IMR-90 (cell line): ENCODE results near the gene GIT2. TPM values are rescaled to one million over a fixed set of nuclear protein-coding genes. Genes with fewer than 3 reads are reported as not detected.

Experiments
- ATAC-seq: fragments of 200-7000 bp; cut with Tn5 transposase; 2 replicates; pipeline ENCODE4 v1.9.1; 2020; ENCODE audit warnings: low read depth, mild to moderate bottlenecking, moderate library complexity
- BruUV-seq: library from RNA; stranded (reverse); fragments of 400-500 nt; replicated peaks from 2 replicates; lab custom pipeline; 2021; lab: Mats Ljungman, UMichigan
- CTCF ChIA-PET: fragments of 300-600 bp; formaldehyde crosslinking; extraction: SDS; loops from one replicate; lab custom pipeline; 2021; ENCODE audit warnings: antibody characterized with exemption; lab: Yijun Ruan, JAX
- POLR2A ChIA-PET: fragments of 300-600 bp; sonication (Branson Sonifier 250); formaldehyde crosslinking; loops from one replicate; lab custom pipeline; 2022; ENCODE audit warnings: antibody characterized with exemption; ENCODE audit not compliant: unreplicated experiment; lab: Charles Lee
- DNase-seq: peaks from one replicate; pipeline ENCODE4 v3.0.0; 2013
- H2AFZ ChIP-seq: replicated peaks from 2 replicates; pipeline ENCODE3; 2013; ENCODE audit warnings: low read length, mild to moderate bottlenecking; ENCODE audit not compliant: poor library complexity
- H2AK5ac ChIP-seq: 2 replicates; pipeline ENCODE4 v1.6.1; 2013; ENCODE audit warnings: low read depth, low read length, inconsistent platforms
- H2AK9ac ChIP-seq: replicated peaks from 2 replicates; pipeline ENCODE3; 2013; ENCODE audit warnings: mild to moderate bottlenecking, low read depth, low read length, moderate library complexity; ENCODE audit not compliant: poor library complexity
- H2BK120ac ChIP-seq: 2 replicates; pipeline ENCODE4 v1.6.1; 2013; ENCODE audit warnings: low read depth, low read length, inconsistent platforms
- H2BK15ac ChIP-seq: 3 replicates; pipeline ENCODE4 v1.6.1; 2013; ENCODE audit warnings: low read depth, low read length, inconsistent platforms
- H2BK20ac ChIP-seq: 2 replicates; pipeline ENCODE4 v1.6.1; 2013; ENCODE audit warnings: low read depth, mild to moderate bottlenecking, inconsistent platforms, low read length, moderate library complexity
- H2BK5ac ChIP-seq: 2 replicates; pipeline ENCODE4 v1.6.1; 2013; ENCODE audit warnings: mild to moderate bottlenecking, low read depth, low read length, inconsistent platforms; ENCODE audit not compliant: poor library complexity, severe bottlenecking
- H3K14ac ChIP-seq: replicated peaks from 2 replicates; pipeline ENCODE4 v1.6.1; 2013; ENCODE audit warnings: low read depth, low read length, inconsistent platforms
- H3K18ac ChIP-seq: 2 replicates; pipeline ENCODE4 v1.6.1; 2013; ENCODE audit warnings: low read depth, low read length, control low read depth
- H3K23ac ChIP-seq: 2 replicates; pipeline ENCODE4 v1.6.1; 2013; ENCODE audit warnings: low read depth, low read length, inconsistent platforms
- H3K27ac ChIP-seq: 2 replicates; pipeline ENCODE4 v1.5.1; 2013; ENCODE audit warnings: mild to moderate bottlenecking, control low read depth, low read length; ENCODE audit not compliant: insufficient read depth
- H3K27me3 ChIP-seq: 2 replicates; pipeline ENCODE4 v1.6.1; 2013; ENCODE audit warnings: low read length; ENCODE audit not compliant: control insufficient read depth, insufficient read depth
- H3K36me3 ChIP-seq: 2 replicates; pipeline ENCODE4 v1.6.1; 2013; ENCODE audit warnings: low read length, mixed read lengths; ENCODE audit not compliant: control insufficient read depth, insufficient read depth
- H3K4ac ChIP-seq: 2 replicates; pipeline ENCODE4 v1.6.1; 2013; ENCODE audit warnings: low read depth, low read length, inconsistent platforms
- H3K4me1 ChIP-seq: 2 replicates; pipeline ENCODE4 v1.6.1; 2013; ENCODE audit warnings: low read length, mixed read lengths; ENCODE audit not compliant: control insufficient read depth, insufficient read depth
- H3K4me2 ChIP-seq: 2 replicates; pipeline ENCODE4 v1.6.1; 2013; ENCODE audit warnings: low read depth, mild to moderate bottlenecking, control low read depth, low read length, moderate library complexity
- H3K4me3 ChIP-seq: 2 replicates; pipeline ENCODE4 v1.5.1; 2013; ENCODE audit warnings: low read depth, mild to moderate bottlenecking, control low read depth, low read length, moderate library complexity; ENCODE audit not compliant: insufficient read depth
- H3K56ac ChIP-seq: 2 replicates; pipeline ENCODE4 v1.6.1; 2013; ENCODE audit warnings: low read length, inconsistent platforms; ENCODE audit not compliant: insufficient read depth; ENCODE audit errors: extremely low read depth
- H3K79me1 ChIP-seq, 2 experiments: 2 replicates each; pipeline ENCODE4 v1.6.1; 2013; ENCODE audit warnings: low read length in 2 of 2, inconsistent platforms in 1 of 2, low read depth in 1 of 2
- H3K9ac ChIP-seq: 2 replicates; pipeline ENCODE4 v1.6.1; 2013; ENCODE audit warnings: low read depth, low read length, control low read depth
- H3K9me1 ChIP-seq: 2 replicates; pipeline ENCODE4 v1.6.1; 2013; ENCODE audit warnings: low read length, inconsistent platforms; ENCODE audit not compliant: insufficient read depth
- H3K9me3 ChIP-seq: 2 replicates; pipeline ENCODE4 v1.6.1; 2013; ENCODE audit warnings: low read length; ENCODE audit not compliant: control insufficient read depth, insufficient read depth
- H4K20me1 ChIP-seq: 2 replicates; pipeline ENCODE4 v1.6.1; 2013; ENCODE audit warnings: low read length, inconsistent platforms; ENCODE audit not compliant: insufficient read depth
- H4K5ac ChIP-seq: 2 replicates; pipeline ENCODE4 v1.6.1; 2013; ENCODE audit warnings: mild to moderate bottlenecking, low read depth, low read length, control low read depth
- H4K8ac ChIP-seq, 2 experiments: 2 replicates each; pipeline ENCODE4 v1.6.1; 2013; ENCODE audit warnings: low read depth in 2 of 2, low read length in 2 of 2, control low read depth in 1 of 2, inconsistent platforms in 1 of 2
- H4K91ac ChIP-seq: 2 replicates; pipeline ENCODE4 v1.6.1; 2013; ENCODE audit warnings: low read depth, low read length, inconsistent platforms; ENCODE audit not compliant: insufficient read depth
- BHLHE40 ChIP-seq: fragments of 150-350 bp; IDR thresholded peaks from 2 replicates; pipeline ENCODE4 v1.6.1; 2016; ENCODE audit warnings: mild to moderate bottlenecking, low read depth, low read length
- CEBPB ChIP-seq: IDR thresholded peaks from 2 replicates; pipeline ENCODE4 v1.6.1; 2012; ENCODE audit warnings: low read depth, low read length, improper control_type of control experiment
- CTCF ChIP-seq: conservative IDR thresholded peaks from 2 replicates; pipeline ENCODE4 v1.5.1; 2012; ENCODE audit warnings: mild to moderate bottlenecking, low read depth, low read length, improper control_type of control experiment
- ELK1 ChIP-seq: fragments of 150-350 bp; IDR thresholded peaks from 2 replicates; pipeline ENCODE4 v1.6.1; 2016; ENCODE audit warnings: low read depth, mild to moderate bottlenecking, low read length, moderate library complexity, borderline replicate concordance
- FOS ChIP-seq: fragments of 150-350 bp; IDR thresholded peaks from 2 replicates; pipeline ENCODE4 v1.6.1; 2016; ENCODE audit warnings: low read depth, low read length
- MAZ ChIP-seq: IDR thresholded peaks from 2 replicates; pipeline ENCODE4 v1.6.1; 2012; ENCODE audit warnings: low read depth, mild to moderate bottlenecking, low read length, improper control_type of control experiment, moderate library complexity, borderline replicate concordance
- MXI1 ChIP-seq: IDR thresholded peaks from 2 replicates; pipeline ENCODE4 v1.6.1; 2012; ENCODE audit warnings: low read depth, mild to moderate bottlenecking, low read length, moderate library complexity, borderline replicate concordance
- NFE2L2 ChIP-seq: fragments of 150-350 bp; IDR thresholded peaks from 2 replicates; pipeline ENCODE4 v1.6.1; 2016; ENCODE audit warnings: low read depth, mild to moderate bottlenecking, low read length
- RAD21 ChIP-seq: IDR thresholded peaks from 2 replicates; pipeline ENCODE4 v1.6.1; 2012; ENCODE audit warnings: low read length, improper control_type of control experiment
- RCOR1 ChIP-seq: IDR thresholded peaks from 2 replicates; pipeline ENCODE4 v1.6.1; 2012; ENCODE audit warnings: mild to moderate bottlenecking, low read length, improper control_type of control experiment; ENCODE audit not compliant: insufficient replicate concordance
- RFX5 ChIP-seq: IDR thresholded peaks from 2 replicates; pipeline ENCODE4 v1.8.0; 2012; ENCODE audit warnings: low read depth, mild to moderate bottlenecking, low read length, moderate library complexity
- WGBS, 2 experiments: methylation state at CpG; one replicate each; pipeline versions ENCODE4 v1.1.5 to v1.1.7; 2013; ENCODE audit warnings: missing lambda C conversion rate in 2 of 2; ENCODE audit not compliant: insufficient read length in 1 of 2; ENCODE audit errors: extremely low coverage in 2 of 2; 5-methylcytosine and 5-hydroxymethylcytosine counted together
- dilution Hi-C: fragments of 300-500 bp; cut with HindIII; formaldehyde crosslinking; loops from one replicate; pipeline ENCODE4 v1.14.3; 2018; ENCODE audit warnings: low sequenced_read_pairs; ENCODE audit not compliant: unreplicated experiment
- in situ Hi-C: fragments of 300-500 bp; cut with MboI; formaldehyde crosslinking; loops from 3 replicates; pipeline ENCODE4 v1.14.3; 2019; ENCODE audit warnings: low sequenced_read_pairs, inconsistent platforms, mixed read lengths
- intact Hi-C: fragments of 100-400 bp; cut with micrococcal nuclease; formaldehyde crosslinking; loops from 2 replicates; pipeline ENCODE4 v1.10.0; 2022
- polyA plus RNA-seq, 3 experiments: library from polyadenylated mRNA; depleted of rRNA; stranded (reverse); fragments of >200 nt; gene quantifications; 2 replicates each; pipeline ENCODE4 v1.2.3, GENCODE V29; 2012; ENCODE audit warnings: low replicate concordance in 1 of 3
- total RNA-seq: library from RNA; depleted of rRNA; stranded (reverse); fragments of >200 nt; gene quantifications from 2 replicates; pipeline ENCODE4 v1.2.3, GENCODE V29; 2012
- TF ChIP-seq, protein P1 (sequence below): fragments of 150-350 bp; IDR thresholded peaks from 2 replicates; pipeline ENCODE4 v1.6.1; 2017; ENCODE audit warnings: mild to moderate bottlenecking, antibody characterized with exemption, low read length, low read depth

Gene GIT2
- total and polyA plus RNA-seq, 2 of the 4 experiments (the other 2 are of a cell fraction) = 48.0 to 71.9 TPM

GRCh38 chr12:109994401-109995175 is 1.6 kb downstream of the GIT2 start (continued):
- TF ChIP-seq MAZ = no peak

- H4K91ac ChIP-seq = no peak overlapping the region
- H2AFZ ChIP-seq = no peak overlapping the region
- 0 out of 2 replicates have a peak overlapping the region, but pooled peaks have one; percentile 11 for H3K4me2 ChIP-seq
- H3K27ac ChIP-seq = no peak overlapping the region
- H3K79me1 ChIP-seq = peaks cover 22 to 68% of the 10 kb centered on the region in 2 experiments
- no peak overlapping the region for H2BK20ac ChIP-seq
- DNase-seq = no peak
- ATAC-seq = no peak
- H3K4ac ChIP-seq = no peak overlapping the region
- peaks cover 9% of the 10 kb centered on the region for H3K9me1 ChIP-seq
- intact Hi-C loops = no loop called here
- dilution Hi-C loops = no loop called here
- no peak overlapping the region for H3K56ac ChIP-seq
- H2AK9ac ChIP-seq = no peak overlapping the region
- peaks cover 8% of the 10 kb centered on the region for H3K36me3 ChIP-seq
- no peaks in the 10 kb centered on the region for H3K9me3 ChIP-seq
- ChIA-PET CTCF (no interaction called here), POLR2A (no interaction called here)
- H3K9ac ChIP-seq = no peak overlapping the region
- H2AK5ac ChIP-seq = no peak overlapping the region
- H3K18ac ChIP-seq = no peak overlapping the region
- no peaks in the 10 kb centered on the region for H3K27me3 ChIP-seq
- H3K4me1 ChIP-seq = peaks cover 14% of the 10 kb centered on the region
- H4K8ac ChIP-seq = no peak overlapping the region
- no peak overlapping the region for H2BK120ac ChIP-seq
- no peak overlapping the region for H3K14ac ChIP-seq
- no TSS peak for BruUV-seq
- peaks cover 21% of the 10 kb centered on the region; the same call in 1 of the 2 replicates for H4K20me1 ChIP-seq
- in situ Hi-C loops = no loop called here
- H3K4me3 ChIP-seq = no peak overlapping the region
- WGBS, 2 experiments = no CpG with 5 or more reads among the region's 2 CpGs
- H3K23ac ChIP-seq = no peak overlapping the region
- H2BK15ac ChIP-seq = no peak overlapping the region
- H2BK5ac ChIP-seq = no peak overlapping the region
- no peak overlapping the region for H4K5ac ChIP-seq
- TF ChIP-seq MXI1 (no peak), ELK1 (no peak), BHLHE40 (no peak), RCOR1 (no peak), CEBPB (no peak), CTCF (no peak), FOS (no peak), NFE2L2 (no peak), RFX5 (no peak), RAD21 (no peak), MAZ (no peak)
- TF ChIP-seq, protein P1, sequence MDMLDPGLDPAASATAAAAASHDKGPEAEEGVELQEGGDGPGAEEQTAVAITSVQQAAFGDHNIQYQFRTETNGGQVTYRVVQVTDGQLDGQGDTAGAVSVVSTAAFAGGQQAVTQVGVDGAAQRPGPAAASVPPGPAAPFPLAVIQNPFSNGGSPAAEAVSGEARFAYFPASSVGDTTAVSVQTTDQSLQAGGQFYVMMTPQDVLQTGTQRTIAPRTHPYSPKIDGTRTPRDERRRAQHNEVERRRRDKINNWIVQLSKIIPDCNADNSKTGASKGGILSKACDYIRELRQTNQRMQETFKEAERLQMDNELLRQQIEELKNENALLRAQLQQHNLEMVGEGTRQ = no peak
These were observed 3.1 kb downstream of the GIT2 start for GRCh38 chr12:109993091-109993490.
